H1 (cell line): ENCODE results near the gene COX7A2. TPM values are rescaled to one million over a fixed set of nuclear protein-coding genes. Genes with fewer than 3 reads are reported as not detected.

Source experiments
- CTCF ChIA-PET: fragments of 300-600 bp; sonication (Branson Sonifier 250); formaldehyde crosslinking; loops from one replicate; lab custom pipeline; 2021; ENCODE audit not compliant: partially characterized antibody; lab: Charles Lee
- POLR2A ChIA-PET: fragments of 300-600 bp; sonication (Branson Sonifier 250); formaldehyde crosslinking; loops from one replicate; lab custom pipeline; 2021; ENCODE audit warnings: inconsistent platforms; ENCODE audit not compliant: partially characterized antibody; lab: Charles Lee
- DNase-seq, 2 experiments: peaks; one replicate each; pipeline versions ENCODE4 v3.0.0 to v3.0.0-alpha.2; 2010 to 2022; ENCODE audit warnings: low spot score in 2 of 2, low read depth in 1 of 2, mixed read lengths in 1 of 2
- FAIRE-seq: peaks from 2 replicates; lab custom pipeline; 2011; peaks lifted over from hg19 to GRCh38; lab: Jason Lieb, UNC
- H2AFZ ChIP-seq: 2 replicates; pipeline ENCODE4 v1.8.1; 2012; ENCODE audit warnings: low read length, inconsistent platforms
- H2AK5ac ChIP-seq: 2 replicates; pipeline ENCODE4 v1.6.1; 2013; ENCODE audit warnings: low read depth, low read length
- H2BK120ac ChIP-seq: replicated peaks from 2 replicates; pipeline ENCODE3; 2013; ENCODE audit warnings: low read depth, low read length, inconsistent platforms
- H2BK12ac ChIP-seq: 2 replicates; pipeline ENCODE4 v1.6.1; 2013; ENCODE audit warnings: low read depth, low read length
- H2BK15ac ChIP-seq: 2 replicates; pipeline ENCODE4 v1.6.1; 2013; ENCODE audit warnings: low read length
- H2BK20ac ChIP-seq: 2 replicates; pipeline ENCODE4 v1.6.1; 2013; ENCODE audit warnings: low read length
- H2BK5ac ChIP-seq: 2 replicates; pipeline ENCODE4 v1.6.1; 2013; ENCODE audit warnings: low read depth, low read length
- H3K14ac ChIP-seq: 2 replicates; pipeline ENCODE4 v1.6.1; 2013; ENCODE audit warnings: inconsistent platforms; ENCODE audit not compliant: insufficient read length
- H3K18ac ChIP-seq: 2 replicates; pipeline ENCODE4 v1.6.1; 2013; ENCODE audit warnings: low read length; ENCODE audit errors: extremely low read depth
- H3K23ac ChIP-seq: 2 replicates; pipeline ENCODE4 v1.6.1; 2013; ENCODE audit warnings: inconsistent platforms; ENCODE audit not compliant: insufficient read length
- H3K23me2 ChIP-seq: 2 replicates; pipeline ENCODE4 v1.6.1; 2013; ENCODE audit warnings: low read depth, low read length
- H3K27ac ChIP-seq: 2 replicates; pipeline ENCODE4 v1.6.1; 2011; ENCODE audit warnings: low read depth, low read length, inconsistent platforms
- H3K27me3 ChIP-seq, 4 experiments: replicated peaks in 1 of 4; 1 replicate in 1 of 4; 2 replicates in 3 of 4; pipeline versions ENCODE4 v1.6.1 to v1.8.1; 2011 to 2013; ENCODE audit warnings: low read length in 3 of 4, mild to moderate bottlenecking in 3 of 4, inconsistent platforms in 2 of 4, mixed read lengths in 2 of 4, moderate library complexity in 1 of 4; ENCODE audit not compliant: control insufficient read depth in 3 of 4, insufficient read depth in 3 of 4; ENCODE audit errors: extremely low read depth in 1 of 4
- H3K36me3 ChIP-seq, 4 experiments: 2 replicates each; pipeline versions ENCODE4 v1.6.1 to v1.8.1; 2011 to 2013; ENCODE audit warnings: mild to moderate bottlenecking in 4 of 4, low read length in 3 of 4, moderate library complexity in 2 of 4, control low read depth in 1 of 4, inconsistent platforms in 1 of 4; ENCODE audit not compliant: insufficient read depth in 4 of 4, control insufficient read depth in 2 of 4
- H3K4ac ChIP-seq: replicated peaks from 2 replicates; pipeline ENCODE3; 2013; ENCODE audit warnings: low read length, low read depth, mixed read lengths, inconsistent platforms; ENCODE audit not compliant: insufficient read length
- H3K4me1 ChIP-seq, 4 experiments: replicated peaks in 1 of 4; 1 replicate in 1 of 4; 2 replicates in 3 of 4; pipeline versions ENCODE4 v1.6.1 to v1.8.1; 2011 to 2013; ENCODE audit warnings: low read length in 3 of 4, inconsistent platforms in 2 of 4, mixed read lengths in 1 of 4; ENCODE audit not compliant: insufficient read depth in 4 of 4, control insufficient read depth in 3 of 4
- H3K4me2 ChIP-seq, 2 experiments: 2 replicates each; pipeline versions ENCODE4 v1.6.1 to v1.8.1; 2011 to 2013; ENCODE audit warnings: low read depth in 2 of 2, low read length in 2 of 2, control low read depth in 1 of 2, inconsistent platforms in 1 of 2, mild to moderate bottlenecking in 1 of 2; ENCODE audit not compliant: insufficient read depth in 1 of 2
- H3K4me3 ChIP-seq, 4 experiments: fragments of 200-600, 300-600 bp in 1 of 4; sonication (generic), shearing (Covaris generic), sonication (Bioruptor Twin) in 1 of 4; 2 replicates each; pipeline versions ENCODE4 v1.5.1 to v1.8.1; 2011 to 2016; ENCODE audit warnings: low read length in 4 of 4, low read depth in 3 of 4, control low read depth in 2 of 4, inconsistent platforms in 2 of 4, mild to moderate bottlenecking in 2 of 4, mixed read lengths in 1 of 4, moderate library complexity in 1 of 4; ENCODE audit not compliant: insufficient read depth in 2 of 4; ENCODE audit errors: extremely low read depth in 1 of 4
- H3K56ac ChIP-seq: replicated peaks from 2 replicates; pipeline ENCODE3; 2013; ENCODE audit warnings: low read depth, mild to moderate bottlenecking, mixed read lengths, low read length, inconsistent platforms; ENCODE audit not compliant: insufficient read length
- H3K79me1 ChIP-seq: 2 replicates; pipeline ENCODE4 v1.6.1; 2013; ENCODE audit warnings: low read depth, low read length, control low read depth
- H3K79me2 ChIP-seq, 2 experiments: 2 replicates each; pipeline versions ENCODE4 v1.6.1 to v1.8.1; 2012 to 2013; ENCODE audit warnings: low read length in 2 of 2, mild to moderate bottlenecking in 2 of 2, inconsistent platforms in 1 of 2; ENCODE audit not compliant: insufficient read depth in 2 of 2, control insufficient read depth in 1 of 2
- H3K9ac ChIP-seq, 4 experiments: replicated peaks in 1 of 4; 1 replicate in 1 of 4; 2 replicates in 3 of 4; pipeline versions ENCODE4 v1.6.1 to v1.8.1; 2011 to 2013; ENCODE audit warnings: low read depth in 3 of 4, low read length in 3 of 4, control low read depth in 2 of 4, mild to moderate bottlenecking in 2 of 4, moderate library complexity in 2 of 4, inconsistent platforms in 1 of 4; ENCODE audit errors: extremely low read depth in 1 of 4
- H3K9me3 ChIP-seq, 2 experiments: 2 replicates each; pipeline versions ENCODE4 v1.6.1 to v1.8.1; 2012 to 2013; ENCODE audit warnings: mild to moderate bottlenecking in 2 of 2, moderate library complexity in 2 of 2, control low read depth in 1 of 2, inconsistent platforms in 1 of 2, low read depth in 1 of 2, low read length in 1 of 2, mixed read lengths in 1 of 2; ENCODE audit not compliant: insufficient read depth in 2 of 2
- H4K20me1 ChIP-seq, 2 experiments: replicated peaks in 1 of 2; 2 replicates each; pipeline versions ENCODE3 to v1.8.1; 2011 to 2013; ENCODE audit warnings: inconsistent platforms in 2 of 2, low read length in 2 of 2, mild to moderate bottlenecking in 1 of 2; ENCODE audit not compliant: insufficient read depth in 2 of 2, control insufficient read depth in 1 of 2
- H4K5ac ChIP-seq: 2 replicates; pipeline ENCODE4 v1.6.1; 2013; ENCODE audit warnings: low read length, low read depth, mixed read lengths, inconsistent platforms; ENCODE audit not compliant: insufficient read length
- H4K8ac ChIP-seq: 2 replicates; pipeline ENCODE4 v1.8.0; 2013; ENCODE audit warnings: mild to moderate bottlenecking, moderate library complexity, low read length, inconsistent platforms; ENCODE audit not compliant: insufficient read depth; ENCODE audit errors: extremely low read depth
- H4K91ac ChIP-seq: replicated peaks from 2 replicates; pipeline ENCODE3; 2013; ENCODE audit warnings: low read length, mixed read lengths, inconsistent platforms; ENCODE audit not compliant: insufficient read length
- whole genome bisulfite sequencing, 2 experiments: shearing (Covaris generic) in 1 of 2; methylation state at CpG; one replicate each; pipeline versions ENCODE4 v1.1.6 to v1.1.7; 2013 to 2015; ENCODE audit warnings: low lambda C conversion rate in 2 of 2, mixed read lengths in 2 of 2, inconsistent platforms in 1 of 2, low coverage in 1 of 2, missing lambda C conversion rate in 1 of 2; ENCODE audit not compliant: insufficient replicate concordance in 2 of 2, insufficient coverage in 1 of 2, insufficient read length in 1 of 2; ENCODE audit errors: extremely low coverage in 1 of 2, missing lambda C conversion rate in 1 of 2; 5-methylcytosine and 5-hydroxymethylcytosine counted together
- polyA plus RNA-seq, 7 experiments: library from polyadenylated mRNA; depleted of rRNA in 3 of 7; stranded (reverse) in 5 of 7; unstranded in 2 of 7; fragments of >200 nt in 5 of 7; fragments of 200-250 nt in 2 of 7; gene quantifications; 1 replicate in 5 of 7; 2 replicates in 1 of 7; 4 replicates in 1 of 7; pipeline versions ENCODE4 v1.2.1 to v1.2.3, GENCODE V29; 2011 to 2013; ENCODE audit warnings: missing spikeins in 2 of 7, mixed read lengths in 2 of 7
- total RNA-seq: library from RNA; stranded (reverse); fragmentation: NEBNext Ultra II Directional; extraction: Animal tissue kit (Norgen Biotek cat#: 25700); gene quantifications from 2 replicates; pipeline ENCODE4 v1.2.1, GENCODE V29; 2021

COX7A2 gene
- total and polyA plus RNA-seq, 2 of the 8 experiments (the other 6 are each of a cell fraction or from before 2014, with no cell fraction given), result 262 to 468 TPM

DNA sequence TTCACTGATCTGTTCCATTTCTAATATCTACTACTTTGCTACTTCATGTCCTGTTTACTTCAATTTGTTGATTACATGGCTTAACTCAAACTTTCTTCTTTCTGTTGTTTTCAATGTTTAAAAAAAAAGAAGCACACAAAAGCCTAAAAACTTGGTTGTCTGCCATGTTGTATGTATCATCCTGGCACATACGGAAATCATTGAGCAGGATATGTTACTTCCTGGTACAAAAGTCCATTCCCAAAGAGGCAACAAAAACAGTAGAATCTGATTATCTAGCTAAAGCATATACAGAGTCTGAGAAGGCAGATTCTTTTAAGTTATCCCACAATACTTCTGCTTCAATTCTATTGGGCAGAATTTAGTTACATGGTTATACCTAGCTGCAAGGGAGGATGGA, 23.2 kb downstream of the COX7A2 start:
- Histone ChIP-seq H3K18ac (no peak overlapping the region), H2AK5ac (no peak overlapping the region), H3K4me3 (no peak overlapping the region), H2BK12ac (no peak overlapping the region), H3K27me3 (no peaks in the 10 kb centered on the region), H2AFZ (no peak overlapping the region), H3K14ac (no peak overlapping the region), H3K36me3 (no peaks in the 10 kb centered on the region), H2BK120ac (no peak overlapping the region), H3K79me1 (no peaks in the 10 kb centered on the region), H3K4me2 (no peak overlapping the region), H3K27ac (no peak overlapping the region), H2BK5ac (no peak overlapping the region), H3K23ac (no peak overlapping the region), H4K91ac (no peak overlapping the region), H3K9ac (no peak overlapping the region), H3K9me3 (no peaks in the 10 kb centered on the region), H2BK15ac (no peak overlapping the region), H3K79me2 (no peaks in the 10 kb centered on the region), H3K23me2 (no peaks in the 10 kb centered on the region), H4K8ac (no peak overlapping the region), H3K4ac (no peak overlapping the region), H2BK20ac (no peak overlapping the region), H3K56ac (no peak overlapping the region), H3K4me1 (peaks cover 0 to 4% (median 0%) of the 10 kb centered on the region in 4 experiments; a peak in 1 of 7 replicates), H4K5ac (no peak overlapping the region), H4K20me1 (no peaks in the 10 kb centered on the region)
- DNase-seq, result no peak
- WGBS, 2 experiments, result 92% methylated on average over 1 of the region's 1 CpG; no CpG with 5 or more reads in 1 of the 2 experiments
- CTCF ChIA-PET, result interaction anchor here (0.6 to 5.2 kb wide), 5 partner anchors 10 to 786 kb away, joined by 3 to 60 read pairs (median 4); no protein-coding TSS in a partner anchor
- FAIRE-seq, result no peak
- POLR2A ChIA-PET, result no interaction called here
